ENCODE measurements around the gene SKIC3.

- TF ChIP-seq POLR2A (IDR thresholded peaks at IDR 0.05; ENCODE audit: low read length) (no peak), GATA1 (IDR thresholded peaks at IDR 0.05; ENCODE audit: low read depth, low read length) (no peak)
Observed at GRCh38 chr5:95532415-95532814, 22.4 kb downstream of the SKIC3 start.

Data from erythroblast (primary cell).